AG09319 (cell line): Measurements from ENCODE around the gene ZNF3.

Source experiments
- DNase-seq: peaks from one replicate; pipeline ENCODE4 v3.0.0-alpha.2; 2010; ENCODE audit warnings: low read depth; ENCODE audit errors: extremely low read depth
- CTCF ChIP-seq: IDR thresholded peaks from 2 replicates; pipeline ENCODE4 v1.5.1; 2011; ENCODE audit warnings: low read depth, mild to moderate bottlenecking, inconsistent platforms, low read length, moderate library complexity

The ZNF3 gene

GRCh38 chr7:100119072-100119969, 37.8 kb upstream of the ZNF3 start, which contains the start of the genes CNPY4 and TAF6:
Gene CNPY4 (plus strand): TSS chr7:100119634. CDS start chr7:100119745, 111 bp downstream.
Gene TAF6 (minus strand): TSS chr7:100119358. CDS start chr7:100114209, 5,149 bp downstream.
- TF ChIP-seq CTCF = no peak

GRCh38 chr7:100118388-100119071, 37.0 kb upstream of the ZNF3 start:
- no peak for TF ChIP-seq CTCF
- DNase-seq = no peak

More at GRCh38 chr7:100119072-100119969, 37.8 kb upstream of the ZNF3 start, which contains the start of the genes CNPY4 and TAF6:
- DNase-seq = peak; percentile 90

- DNase-seq = no peak
- TF ChIP-seq CTCF = no peak
Measured at GRCh38 chr7:100115026-100115425, 33.5 kb upstream of the ZNF3 start.

GRCh38 chr7:100111914-100112313, 30.4 kb upstream of the ZNF3 start:
- DNase-seq = no peak

GRCh38 chr7:100111156-100111555, 29.6 kb upstream of the ZNF3 start:
- no peak for TF ChIP-seq CTCF
- DNase-seq = no peak

More at GRCh38 chr7:100111914-100112313, 30.4 kb upstream of the ZNF3 start:
- no peak for TF ChIP-seq CTCF

GRCh38 chr7:100109521-100110163, 28.1 kb upstream of the ZNF3 start:
- no peak for TF ChIP-seq CTCF
- DNase-seq = no peak
